DOHH2 (cell line): Measurements from ENCODE around the gene EVC2.

ENCODE experiments used
- EZH2phosphoT487 ChIP-seq: fragments of 200-600 bp; sonication (generic); IDR thresholded peaks from 2 replicates; pipeline ENCODE4 v1.6.1; 2017; ENCODE audit warnings: borderline replicate concordance, mild to moderate bottlenecking, antibody characterized with exemption, low read length, moderate library complexity, mixed read lengths
- TF ChIP-seq, protein P1 (sequence below): fragments of 200-600 bp; sonication (generic); IDR thresholded peaks from one replicate; pipeline ENCODE4 v1.5.1; 2014; ENCODE audit warnings: antibody characterized with exemption, mild to moderate bottlenecking, low read depth, low read length; ENCODE audit not compliant: poor library complexity, severe bottlenecking

DNA sequence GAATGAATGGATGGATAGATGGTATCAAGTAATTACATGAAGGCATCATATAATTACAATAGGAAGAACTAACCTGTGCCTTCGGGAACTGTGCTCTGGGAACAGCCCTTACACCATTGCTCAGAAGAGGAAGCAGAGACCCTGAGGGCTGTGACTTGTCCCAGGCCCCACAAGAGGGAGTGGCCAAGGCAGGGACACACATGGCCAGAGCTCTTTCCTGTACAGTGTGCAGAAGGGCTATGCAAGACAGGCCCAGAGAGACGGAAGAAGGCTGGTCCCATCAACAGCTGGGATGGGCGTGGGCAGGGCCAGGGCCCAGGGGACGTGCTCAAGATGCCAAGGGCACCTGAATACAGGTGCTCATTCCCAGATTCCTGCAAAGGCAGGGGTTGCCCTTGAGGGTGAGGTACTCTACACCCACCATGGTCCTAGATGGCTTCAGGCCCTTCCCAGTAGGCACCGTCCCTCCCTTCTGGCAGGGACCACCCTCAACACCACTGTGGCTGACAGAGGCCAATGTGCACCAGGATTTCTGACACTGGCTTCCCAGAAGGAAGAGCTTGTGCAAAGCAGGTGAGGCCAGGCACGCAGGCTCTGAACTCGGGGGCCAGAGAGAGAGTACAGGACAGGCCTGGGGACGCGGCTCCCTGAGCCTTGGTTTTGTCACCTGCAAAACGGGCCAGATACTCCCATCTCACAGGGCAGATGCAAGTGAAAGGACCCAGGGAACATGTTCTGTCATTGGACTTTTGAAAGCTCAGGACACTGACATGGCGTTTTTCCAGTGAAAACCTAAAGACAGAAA is 1.7 kb downstream of the EVC2 start:
- TF ChIP-seq, protein P1, sequence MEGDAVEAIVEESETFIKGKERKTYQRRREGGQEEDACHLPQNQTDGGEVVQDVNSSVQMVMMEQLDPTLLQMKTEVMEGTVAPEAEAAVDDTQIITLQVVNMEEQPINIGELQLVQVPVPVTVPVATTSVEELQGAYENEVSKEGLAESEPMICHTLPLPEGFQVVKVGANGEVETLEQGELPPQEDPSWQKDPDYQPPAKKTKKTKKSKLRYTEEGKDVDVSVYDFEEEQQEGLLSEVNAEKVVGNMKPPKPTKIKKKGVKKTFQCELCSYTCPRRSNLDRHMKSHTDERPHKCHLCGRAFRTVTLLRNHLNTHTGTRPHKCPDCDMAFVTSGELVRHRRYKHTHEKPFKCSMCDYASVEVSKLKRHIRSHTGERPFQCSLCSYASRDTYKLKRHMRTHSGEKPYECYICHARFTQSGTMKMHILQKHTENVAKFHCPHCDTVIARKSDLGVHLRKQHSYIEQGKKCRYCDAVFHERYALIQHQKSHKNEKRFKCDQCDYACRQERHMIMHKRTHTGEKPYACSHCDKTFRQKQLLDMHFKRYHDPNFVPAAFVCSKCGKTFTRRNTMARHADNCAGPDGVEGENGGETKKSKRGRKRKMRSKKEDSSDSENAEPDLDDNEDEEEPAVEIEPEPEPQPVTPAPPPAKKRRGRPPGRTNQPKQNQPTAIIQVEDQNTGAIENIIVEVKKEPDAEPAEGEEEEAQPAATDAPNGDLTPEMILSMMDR, result no peak
- TF ChIP-seq EZH2phosphoT487, result no peak
